ENCODE results near the gene TNIK. TPM values are rescaled to one million over a fixed set of nuclear protein-coding genes. Genes with fewer than 3 reads are reported as not detected.

The TNIK gene
- total and polyA plus RNA-seq, 2 donors from 2014 or later = 3.6 to 48.9 TPM

GRCh38 chr3:171282041-171282440, 178.2 kb downstream of the TNIK start:
- Histone ChIP-seq H3K4me1 (ENCODE audit: control insufficient read depth in 2 of 3, insufficient read depth in 2 of 3, low read depth in 1 of 3, low read length in 3 of 3) (no peaks in the 10 kb centered on the region), H3K9ac (ENCODE audit: low read length in 3 of 3) (no peak overlapping the region), H3K4me3 (ENCODE audit: low read length in 3 of 3) (no peak overlapping the region), H3K27me3 (ENCODE audit: control insufficient read depth, insufficient read depth, low read length) (no peaks in the 10 kb centered on the region), H3K27ac (ENCODE audit: low read depth in 2 of 2, low read length in 2 of 2) (no peak overlapping the region), H3K9me3 (ENCODE audit: control insufficient read depth in 2 of 3, insufficient read depth in 1 of 3, low read length in 3 of 3) (no peaks in the 10 kb centered on the region), H3K36me3 (ENCODE audit: control insufficient read depth in 2 of 3, insufficient read depth in 3 of 3, low read length in 3 of 3) (no peaks in the 10 kb centered on the region)
- intact Hi-C loops (cut with DNase I) = no loop called here
- no peak for TF ChIP-seq CTCF (IDR thresholded peaks at IDR 0.05; ENCODE audit: borderline replicate concordance, extremely low read depth, insufficient read depth)
- DNase-seq (no peak), FAIRE-seq (peak; percentile 17)

- no peak overlapping the region for H3K9ac ChIP-seq (ENCODE audit: low read length in 3 of 3)
- H3K36me3 ChIP-seq (ENCODE audit: control insufficient read depth in 2 of 3, insufficient read depth in 3 of 3, low read length in 3 of 3) = no peaks in the 10 kb centered on the region
- no peak for DNase-seq
- no peak for TF ChIP-seq CTCF (IDR thresholded peaks at IDR 0.05; ENCODE audit: borderline replicate concordance, extremely low read depth, insufficient read depth)
- FAIRE-seq = no peak
- no peaks in the 10 kb centered on the region for H3K27me3 ChIP-seq (ENCODE audit: control insufficient read depth, insufficient read depth, low read length)
- no peak overlapping the region for H3K27ac ChIP-seq (ENCODE audit: low read depth in 2 of 2, low read length in 2 of 2)
- H3K4me1 ChIP-seq (ENCODE audit: control insufficient read depth in 2 of 3, insufficient read depth in 2 of 3, low read depth in 1 of 3, low read length in 3 of 3) = no peaks in the 10 kb centered on the region
- intact Hi-C loops (cut with DNase I) = no loop called here
- no peak overlapping the region for H3K4me3 ChIP-seq (ENCODE audit: low read length in 3 of 3)
- no peaks in the 10 kb centered on the region for H3K9me3 ChIP-seq (ENCODE audit: control insufficient read depth in 2 of 3, insufficient read depth in 1 of 3, low read length in 3 of 3)
Measured at GRCh38 chr3:171281256-171281992, 178.8 kb downstream of the TNIK start.

- H3K9ac ChIP-seq (ENCODE audit: low read length in 3 of 3) = no peak overlapping the region
- H3K4me1 ChIP-seq (ENCODE audit: control insufficient read depth in 2 of 3, insufficient read depth in 2 of 3, low read depth in 1 of 3, low read length in 3 of 3) = no peaks in the 10 kb centered on the region
- no peaks in the 10 kb centered on the region for H3K27me3 ChIP-seq (ENCODE audit: control insufficient read depth, insufficient read depth, low read length)
- DNase-seq (no peak), FAIRE-seq (no peak)
- no peak overlapping the region for H3K4me3 ChIP-seq (ENCODE audit: low read length in 3 of 3)
- no peaks in the 10 kb centered on the region for H3K36me3 ChIP-seq (ENCODE audit: control insufficient read depth in 2 of 3, insufficient read depth in 3 of 3, low read length in 3 of 3)
- no peaks in the 10 kb centered on the region for H3K9me3 ChIP-seq (ENCODE audit: control insufficient read depth in 2 of 3, insufficient read depth in 1 of 3, low read length in 3 of 3)
- H3K27ac ChIP-seq (ENCODE audit: low read depth in 2 of 2, low read length in 2 of 2) = no peak overlapping the region
- intact Hi-C loops (cut with DNase I) = no loop called here
- TF ChIP-seq CTCF (IDR thresholded peaks at IDR 0.05; ENCODE audit: borderline replicate concordance, extremely low read depth, insufficient read depth) = no peak
Measured at GRCh38 chr3:171279972-171280371, 180.2 kb downstream of the TNIK start.

GRCh38 chr3:171278299-171278590, 182.0 kb downstream of the TNIK start:
- no peak for TF ChIP-seq CTCF (IDR thresholded peaks at IDR 0.05; ENCODE audit: borderline replicate concordance, extremely low read depth, insufficient read depth)
- intact Hi-C loops (cut with DNase I) = no loop called here
- no peak overlapping the region for H3K4me3 ChIP-seq (ENCODE audit: low read length in 3 of 3)
- H3K36me3 ChIP-seq (ENCODE audit: control insufficient read depth in 2 of 3, insufficient read depth in 3 of 3, low read length in 3 of 3) = no peaks in the 10 kb centered on the region
- H3K27me3 ChIP-seq (ENCODE audit: control insufficient read depth, insufficient read depth, low read length) = no peaks in the 10 kb centered on the region
- no peak for FAIRE-seq
- H3K27ac ChIP-seq (ENCODE audit: low read depth in 2 of 2, low read length in 2 of 2) = no peak overlapping the region
- no peaks in the 10 kb centered on the region for H3K4me1 ChIP-seq (ENCODE audit: control insufficient read depth in 2 of 3, insufficient read depth in 2 of 3, low read depth in 1 of 3, low read length in 3 of 3)
- DNase-seq = no peak
- no peak overlapping the region for H3K9ac ChIP-seq (ENCODE audit: low read length in 3 of 3)
- no peaks in the 10 kb centered on the region for H3K9me3 ChIP-seq (ENCODE audit: control insufficient read depth in 2 of 3, insufficient read depth in 1 of 3, low read length in 3 of 3)

All from kidney (tissue), 14 donors.